PFSK-1 (cell line): ENCODE results near the gene SLC19A2.

ENCODE experiments used
- FOXP2 ChIP-seq: optimal IDR thresholded peaks from 2 replicates; pipeline ENCODE3; 2011; ENCODE audit warnings: borderline replicate concordance, control low read depth, inconsistent platforms; ENCODE audit not compliant: insufficient read depth; ENCODE audit errors: extremely low read length, extremely low read depth
- POLR2AphosphoS5 ChIP-seq: IDR thresholded peaks from 2 replicates; pipeline ENCODE4 v1.6.1; 2012; ENCODE audit warnings: low read depth, mild to moderate bottlenecking, control low read depth, low read length, moderate library complexity
- SIN3A ChIP-seq: IDR thresholded peaks from 2 replicates; pipeline ENCODE4 v1.6.1; 2012; ENCODE audit warnings: mild to moderate bottlenecking, low read length, moderate library complexity, borderline replicate concordance; ENCODE audit not compliant: insufficient read depth
- TAF1 ChIP-seq: IDR thresholded peaks from 2 replicates; pipeline ENCODE4 v1.6.1; 2012; ENCODE audit warnings: low read length, control low read depth, borderline replicate concordance; ENCODE audit not compliant: insufficient read depth
- TF ChIP-seq, protein P1 (sequence below), 2 experiments: IDR thresholded peaks; 2 replicates each; pipeline versions ENCODE4 v1.6.1 to v1.8.0; 2011 to 2012; ENCODE audit warnings: low read depth in 2 of 2, low read length in 2 of 2, control low read depth in 1 of 2, inconsistent platforms in 1 of 2, mild to moderate bottlenecking in 1 of 2, moderate library complexity in 1 of 2; ENCODE audit not compliant: insufficient read depth in 1 of 2

The SLC19A2 gene

DNA sequence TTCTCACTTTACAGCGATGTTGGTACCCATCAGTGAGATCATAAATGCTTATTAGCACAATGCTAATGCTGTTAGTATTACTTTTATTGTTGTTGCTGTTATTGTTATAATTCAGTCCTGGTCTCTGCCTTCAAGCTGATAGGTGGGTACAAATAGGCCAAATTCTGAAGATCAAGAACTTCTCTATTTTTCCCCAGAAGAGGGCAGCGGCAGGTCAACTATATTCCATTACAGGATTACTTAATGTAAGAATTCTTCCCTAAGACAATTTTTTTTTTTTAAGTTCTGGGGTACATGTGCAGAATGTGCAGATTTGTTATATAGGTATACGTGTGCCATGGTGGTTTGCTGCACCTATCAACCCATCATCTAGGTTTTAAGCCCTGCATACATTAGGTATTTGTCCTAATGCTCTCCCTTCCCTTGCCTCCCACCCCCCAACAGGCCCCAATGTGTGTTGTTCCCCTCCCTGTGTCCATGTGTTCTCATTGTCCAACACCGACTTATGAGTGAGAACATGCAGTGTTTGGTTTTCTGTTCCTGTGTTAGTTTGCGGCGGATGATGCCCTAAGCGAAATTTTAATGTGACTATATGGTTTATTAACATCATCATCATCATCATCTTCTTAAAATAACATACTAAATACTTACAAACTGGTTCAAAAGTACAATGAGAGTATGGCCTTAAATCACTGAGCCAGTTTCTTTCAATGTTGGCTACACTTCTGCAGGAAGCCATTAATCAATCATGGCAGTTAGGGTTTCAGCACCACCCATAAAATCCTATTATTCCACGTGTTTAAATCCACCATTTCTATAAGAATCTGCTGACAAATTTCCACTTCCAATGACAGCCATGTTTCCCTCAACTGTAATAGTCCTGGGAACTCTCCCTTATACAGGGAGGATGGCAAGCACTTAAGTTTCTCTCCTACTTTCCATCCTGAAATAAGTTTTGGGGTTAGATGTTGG lies 19.2 kb downstream of the SLC19A2 start:
- TF ChIP-seq POLR2AphosphoS5 (no peak), TAF1 (no peak), FOXP2 (no peak), SIN3A (no peak)
- TF ChIP-seq, protein P1, sequence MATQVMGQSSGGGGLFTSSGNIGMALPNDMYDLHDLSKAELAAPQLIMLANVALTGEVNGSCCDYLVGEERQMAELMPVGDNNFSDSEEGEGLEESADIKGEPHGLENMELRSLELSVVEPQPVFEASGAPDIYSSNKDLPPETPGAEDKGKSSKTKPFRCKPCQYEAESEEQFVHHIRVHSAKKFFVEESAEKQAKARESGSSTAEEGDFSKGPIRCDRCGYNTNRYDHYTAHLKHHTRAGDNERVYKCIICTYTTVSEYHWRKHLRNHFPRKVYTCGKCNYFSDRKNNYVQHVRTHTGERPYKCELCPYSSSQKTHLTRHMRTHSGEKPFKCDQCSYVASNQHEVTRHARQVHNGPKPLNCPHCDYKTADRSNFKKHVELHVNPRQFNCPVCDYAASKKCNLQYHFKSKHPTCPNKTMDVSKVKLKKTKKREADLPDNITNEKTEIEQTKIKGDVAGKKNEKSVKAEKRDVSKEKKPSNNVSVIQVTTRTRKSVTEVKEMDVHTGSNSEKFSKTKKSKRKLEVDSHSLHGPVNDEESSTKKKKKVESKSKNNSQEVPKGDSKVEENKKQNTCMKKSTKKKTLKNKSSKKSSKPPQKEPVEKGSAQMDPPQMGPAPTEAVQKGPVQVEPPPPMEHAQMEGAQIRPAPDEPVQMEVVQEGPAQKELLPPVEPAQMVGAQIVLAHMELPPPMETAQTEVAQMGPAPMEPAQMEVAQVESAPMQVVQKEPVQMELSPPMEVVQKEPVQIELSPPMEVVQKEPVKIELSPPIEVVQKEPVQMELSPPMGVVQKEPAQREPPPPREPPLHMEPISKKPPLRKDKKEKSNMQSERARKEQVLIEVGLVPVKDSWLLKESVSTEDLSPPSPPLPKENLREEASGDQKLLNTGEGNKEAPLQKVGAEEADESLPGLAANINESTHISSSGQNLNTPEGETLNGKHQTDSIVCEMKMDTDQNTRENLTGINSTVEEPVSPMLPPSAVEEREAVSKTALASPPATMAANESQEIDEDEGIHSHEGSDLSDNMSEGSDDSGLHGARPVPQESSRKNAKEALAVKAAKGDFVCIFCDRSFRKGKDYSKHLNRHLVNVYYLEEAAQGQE (IDR thresholded peaks at IDR 0.05; ENCODE audit: insufficient read depth in 1 of 2, low read depth in 2 of 2, low read length in 2 of 2), result no peak

DNA sequence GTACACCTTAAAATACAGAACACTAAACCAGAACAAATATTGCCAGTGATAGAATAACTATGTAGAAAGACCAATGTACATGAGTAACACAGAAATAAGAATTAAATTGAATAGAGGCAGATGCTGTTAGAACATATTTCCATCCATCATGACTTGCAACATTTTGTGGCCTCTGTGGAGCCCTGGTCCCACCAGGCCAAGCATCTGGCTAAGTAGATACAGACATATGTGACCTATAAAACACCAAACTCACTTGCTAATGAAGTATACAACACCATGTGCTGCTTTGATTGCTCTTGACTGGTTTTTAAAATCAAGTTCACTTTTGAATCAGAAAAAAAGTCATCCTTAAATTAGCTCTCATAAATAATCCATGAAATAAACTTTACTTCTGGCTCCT lies 20.5 kb downstream of the SLC19A2 start:
- no peak for TF ChIP-seq FOXP2
- TF ChIP-seq TAF1, result no peak
- TF ChIP-seq, protein P1 (IDR thresholded peaks at IDR 0.05; ENCODE audit: insufficient read depth in 1 of 2, low read depth in 2 of 2, low read length in 2 of 2), result no peak
- no peak for TF ChIP-seq POLR2AphosphoS5
- TF ChIP-seq SIN3A, result no peak

DNA sequence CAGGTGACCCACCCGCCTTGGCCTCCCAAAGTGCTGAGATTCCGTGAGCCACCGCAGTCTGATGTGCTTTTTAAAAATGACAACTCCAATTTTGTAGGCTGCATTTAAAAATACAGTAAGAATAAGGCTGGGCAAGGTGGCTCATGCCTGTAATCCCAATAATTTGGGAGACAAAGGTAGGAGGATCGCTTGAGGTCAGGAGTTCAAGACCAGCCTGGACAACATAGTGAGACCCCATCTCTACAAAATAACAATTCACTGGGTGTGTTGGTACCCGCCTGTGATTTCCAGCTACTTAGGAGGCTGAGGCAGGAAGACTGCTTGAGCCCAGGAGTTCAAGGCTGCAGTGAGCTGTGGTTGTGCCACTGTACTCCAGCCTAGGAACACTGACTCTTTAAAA lies 23.4 kb downstream of the SLC19A2 start:
- TF ChIP-seq FOXP2, result no peak
- no peak for TF ChIP-seq SIN3A
- TF ChIP-seq POLR2AphosphoS5, result no peak
- TF ChIP-seq, protein P1 (IDR thresholded peaks at IDR 0.05; ENCODE audit: insufficient read depth in 1 of 2, low read depth in 2 of 2, low read length in 2 of 2), result no peak
- no peak for TF ChIP-seq TAF1

DNA sequence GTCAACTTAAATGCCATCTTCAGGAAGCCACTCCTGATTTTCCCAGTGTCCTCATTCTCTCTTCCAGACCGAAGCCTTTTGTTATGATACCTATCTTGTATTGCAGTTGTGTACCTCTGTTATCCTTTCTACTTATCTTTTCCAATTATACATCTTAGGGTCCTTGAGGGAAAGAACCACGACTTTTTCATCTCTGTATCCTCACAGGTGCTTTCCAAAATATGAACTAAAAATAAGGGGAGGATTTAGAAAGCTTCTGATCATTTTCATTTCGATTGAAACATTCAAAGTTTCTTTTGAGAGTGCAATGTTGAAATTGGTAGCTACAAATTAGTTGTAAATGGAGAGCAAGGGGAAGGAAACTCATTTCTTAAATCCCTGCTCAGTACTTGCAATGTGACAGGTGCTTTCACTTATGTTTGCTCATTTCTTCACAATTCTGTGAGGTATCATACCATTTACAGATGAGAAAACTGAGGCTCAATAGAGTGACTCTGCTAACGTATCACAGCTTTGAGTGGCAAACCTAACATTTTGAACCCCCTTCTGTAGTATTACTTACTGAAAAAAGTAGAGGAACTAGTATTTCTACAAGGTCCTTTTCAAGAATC lies 24.2 kb downstream of the SLC19A2 start:
- TF ChIP-seq POLR2AphosphoS5 (no peak), TAF1 (no peak), FOXP2 (no peak), SIN3A (no peak)
- TF ChIP-seq, protein P1 (IDR thresholded peaks at IDR 0.05; ENCODE audit: insufficient read depth in 1 of 2, low read depth in 2 of 2, low read length in 2 of 2), result no peak
